Breast epithelium (tissue), 3 donors: ENCODE results near the gene CHL1.

Source experiments
- POLR2A ChIP-seq: fragments of 450-650 bp; IDR thresholded peaks from one replicate; pipeline ENCODE4 v1.6.1; 2016; ENCODE audit warnings: antibody characterized with exemption, mild to moderate bottlenecking, moderate library complexity
- POLR2AphosphoS5 ChIP-seq, 3 donors: sonication (generic); formaldehyde crosslinking; IDR thresholded peaks; one replicate each; pipeline ENCODE4 v1.6.1; 2017; ENCODE audit warnings: antibody characterized with exemption in 3 of 3
- TF ChIP-seq, protein P1 (sequence below), 3 donors: fragments of 450-650 bp; IDR thresholded peaks; one replicate each; pipeline ENCODE4 v1.5.1; 2016 to 2017; ENCODE audit warnings: antibody characterized with exemption in 3 of 3, mild to moderate bottlenecking in 3 of 3, moderate library complexity in 3 of 3

DNA sequence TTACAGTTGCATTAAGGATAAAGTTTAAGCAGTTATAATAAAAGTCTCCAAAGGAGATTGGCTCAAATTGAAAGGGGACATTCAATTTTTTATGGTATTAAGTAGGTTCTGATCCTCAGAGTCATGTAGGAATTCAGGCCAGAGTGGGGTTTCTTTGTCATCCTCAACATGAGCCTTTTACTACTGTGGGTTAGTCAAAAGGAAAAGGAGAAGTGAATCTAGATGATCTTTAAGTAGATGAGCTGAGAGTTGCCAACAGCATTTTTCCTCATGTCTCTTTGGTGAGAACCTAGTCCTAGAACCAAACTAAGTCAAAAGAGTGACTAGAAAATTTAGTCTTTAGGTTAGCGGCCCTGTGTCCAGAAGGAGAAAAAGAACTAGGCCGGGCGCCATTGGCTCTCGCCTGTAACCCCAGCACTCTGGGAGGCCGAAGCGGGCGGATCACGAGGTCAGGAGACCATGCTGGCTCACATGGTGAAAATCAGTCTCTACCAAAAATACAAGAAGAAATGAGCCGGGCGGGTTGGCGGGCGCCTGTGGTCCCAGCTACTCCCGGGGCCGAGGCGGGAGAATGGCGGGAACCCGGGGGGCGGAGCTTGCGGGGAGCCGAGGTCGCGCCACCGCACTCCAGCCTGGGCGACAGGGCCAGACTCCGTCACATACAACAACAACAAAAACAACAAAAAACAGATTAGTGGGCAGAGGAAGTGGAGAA lies 4.2 kb upstream of the CHL1 start:
- TF ChIP-seq, protein P1, sequence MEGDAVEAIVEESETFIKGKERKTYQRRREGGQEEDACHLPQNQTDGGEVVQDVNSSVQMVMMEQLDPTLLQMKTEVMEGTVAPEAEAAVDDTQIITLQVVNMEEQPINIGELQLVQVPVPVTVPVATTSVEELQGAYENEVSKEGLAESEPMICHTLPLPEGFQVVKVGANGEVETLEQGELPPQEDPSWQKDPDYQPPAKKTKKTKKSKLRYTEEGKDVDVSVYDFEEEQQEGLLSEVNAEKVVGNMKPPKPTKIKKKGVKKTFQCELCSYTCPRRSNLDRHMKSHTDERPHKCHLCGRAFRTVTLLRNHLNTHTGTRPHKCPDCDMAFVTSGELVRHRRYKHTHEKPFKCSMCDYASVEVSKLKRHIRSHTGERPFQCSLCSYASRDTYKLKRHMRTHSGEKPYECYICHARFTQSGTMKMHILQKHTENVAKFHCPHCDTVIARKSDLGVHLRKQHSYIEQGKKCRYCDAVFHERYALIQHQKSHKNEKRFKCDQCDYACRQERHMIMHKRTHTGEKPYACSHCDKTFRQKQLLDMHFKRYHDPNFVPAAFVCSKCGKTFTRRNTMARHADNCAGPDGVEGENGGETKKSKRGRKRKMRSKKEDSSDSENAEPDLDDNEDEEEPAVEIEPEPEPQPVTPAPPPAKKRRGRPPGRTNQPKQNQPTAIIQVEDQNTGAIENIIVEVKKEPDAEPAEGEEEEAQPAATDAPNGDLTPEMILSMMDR (IDR thresholded peaks at IDR 0.05): no peak
- TF ChIP-seq POLR2A (no peak), POLR2AphosphoS5 (IDR thresholded peaks at IDR 0.05) (no peak)
